Measurements from ENCODE around the gene SHISA2. TPM values are rescaled to one million over a fixed set of nuclear protein-coding genes. Genes with fewer than 3 reads are reported as not detected.

The SHISA2 gene
- polyA plus RNA-seq, 1 experiment = 0.02 TPM

DNA sequence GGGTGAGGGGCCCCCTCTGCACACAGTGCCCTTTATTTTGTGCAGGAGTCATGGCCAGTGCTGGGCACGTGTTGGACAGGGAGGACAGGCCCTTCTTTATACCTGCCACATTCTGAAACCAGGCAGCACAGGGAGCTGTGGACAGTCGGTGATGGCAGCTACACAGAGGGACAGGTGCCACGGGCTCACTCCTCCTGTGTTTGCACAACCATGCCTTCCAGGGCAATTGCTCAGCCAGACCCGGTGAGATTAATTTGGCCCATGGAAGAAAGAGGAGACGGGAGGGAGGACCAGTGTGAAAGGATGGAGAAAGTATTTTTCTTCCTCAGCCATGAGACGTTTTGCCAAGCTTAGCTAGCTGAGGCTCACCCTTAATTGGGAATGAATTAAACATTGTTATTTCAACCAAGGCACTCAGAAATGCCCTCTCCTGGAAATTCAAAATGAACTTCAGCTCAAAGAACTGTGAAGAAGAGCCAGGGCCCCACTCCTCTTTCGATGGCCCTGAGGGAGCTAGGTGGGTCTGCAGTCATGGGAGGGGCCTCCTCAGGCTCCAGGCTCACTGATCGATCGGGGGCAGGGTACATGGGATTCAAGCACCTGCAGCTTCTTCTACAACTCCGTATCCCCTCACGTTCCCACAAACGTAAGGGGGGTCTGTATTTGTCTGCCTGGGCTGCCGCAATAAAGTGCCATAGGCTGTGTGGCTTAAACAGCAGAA lies 41.2 kb downstream of the SHISA2 start:
- DNase-seq (ENCODE audit: low read depth, low spot score) = no peak
- Histone ChIP-seq H3K27me3 (ENCODE audit: control insufficient read depth, insufficient read depth, low read length) (no peaks in the 10 kb centered on the region), H3K4me3 (ENCODE audit: low read depth, low read length) (no peak overlapping the region), H3K9me3 (ENCODE audit: control insufficient read depth, insufficient read depth, low read length) (no peaks in the 10 kb centered on the region; the same call in 1 of the 2 replicates), H3K27ac (ENCODE audit: low read depth, low read length) (no peak overlapping the region)
- TF ChIP-seq, protein P1, sequence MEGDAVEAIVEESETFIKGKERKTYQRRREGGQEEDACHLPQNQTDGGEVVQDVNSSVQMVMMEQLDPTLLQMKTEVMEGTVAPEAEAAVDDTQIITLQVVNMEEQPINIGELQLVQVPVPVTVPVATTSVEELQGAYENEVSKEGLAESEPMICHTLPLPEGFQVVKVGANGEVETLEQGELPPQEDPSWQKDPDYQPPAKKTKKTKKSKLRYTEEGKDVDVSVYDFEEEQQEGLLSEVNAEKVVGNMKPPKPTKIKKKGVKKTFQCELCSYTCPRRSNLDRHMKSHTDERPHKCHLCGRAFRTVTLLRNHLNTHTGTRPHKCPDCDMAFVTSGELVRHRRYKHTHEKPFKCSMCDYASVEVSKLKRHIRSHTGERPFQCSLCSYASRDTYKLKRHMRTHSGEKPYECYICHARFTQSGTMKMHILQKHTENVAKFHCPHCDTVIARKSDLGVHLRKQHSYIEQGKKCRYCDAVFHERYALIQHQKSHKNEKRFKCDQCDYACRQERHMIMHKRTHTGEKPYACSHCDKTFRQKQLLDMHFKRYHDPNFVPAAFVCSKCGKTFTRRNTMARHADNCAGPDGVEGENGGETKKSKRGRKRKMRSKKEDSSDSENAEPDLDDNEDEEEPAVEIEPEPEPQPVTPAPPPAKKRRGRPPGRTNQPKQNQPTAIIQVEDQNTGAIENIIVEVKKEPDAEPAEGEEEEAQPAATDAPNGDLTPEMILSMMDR (IDR thresholded peaks at IDR 0.05; ENCODE audit: low read depth, low read length) = no peak
- CTCF ChIA-PET = interaction anchor here (0.6 kb wide), 1 partner anchor 439 kb away, joined by 3 read pairs; no protein-coding TSS in a partner anchor
- POLR2A ChIA-PET = no interaction called here

DNA sequence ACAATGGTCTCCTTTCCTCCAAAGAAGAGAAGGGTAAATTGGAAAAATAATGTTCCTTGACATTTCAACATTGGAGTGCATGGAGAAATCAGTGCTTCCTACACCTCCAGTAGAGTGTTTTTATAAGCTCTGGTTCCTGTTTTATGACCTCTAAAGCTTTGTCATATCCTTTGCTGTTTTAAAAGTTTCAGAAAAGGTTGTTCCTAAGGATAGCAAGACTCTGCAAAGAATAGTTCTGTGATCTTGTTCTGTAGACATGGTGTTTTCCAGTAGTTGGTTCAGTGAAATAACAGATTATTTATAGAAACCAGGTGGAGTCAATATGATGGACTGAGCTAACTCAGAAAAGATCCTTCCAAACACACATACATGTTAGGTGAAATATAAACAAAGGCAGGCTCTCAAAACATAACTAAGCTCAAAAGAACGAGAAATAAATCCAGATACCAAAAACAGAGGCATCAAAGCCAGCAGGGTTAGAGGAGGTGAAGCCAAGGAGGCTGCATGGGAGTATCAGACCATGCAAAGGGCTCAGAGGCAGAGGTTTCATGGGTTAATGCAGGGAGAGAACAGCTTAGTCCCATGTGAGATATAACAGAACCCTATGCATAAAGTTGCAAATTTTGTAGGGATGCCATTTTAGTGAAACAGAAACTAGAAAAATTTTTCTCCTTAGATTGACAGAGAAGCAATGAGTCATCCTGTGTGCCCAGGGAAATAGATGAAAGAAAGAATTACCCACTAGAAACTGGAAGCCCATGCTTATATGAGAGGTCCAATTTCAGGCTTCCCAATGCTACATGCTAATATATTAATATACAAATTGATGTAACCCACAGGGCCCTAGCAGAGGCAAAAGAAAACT lies 44.3 kb downstream of the SHISA2 start:
- POLR2A ChIA-PET = no interaction called here
- TF ChIP-seq, protein P1 (IDR thresholded peaks at IDR 0.05; ENCODE audit: low read depth, low read length) = no peak
- DNase-seq (ENCODE audit: low read depth, low spot score) = no peak

More for the DNA sequence above, 44.3 kb downstream of the SHISA2 start:
- no peak overlapping the region for H3K4me3 ChIP-seq (ENCODE audit: low read depth, low read length)
- H3K27ac ChIP-seq (ENCODE audit: low read depth, low read length) = no peak overlapping the region
- H3K27me3 ChIP-seq (ENCODE audit: control insufficient read depth, insufficient read depth, low read length) = no peaks in the 10 kb centered on the region
- CTCF ChIA-PET = no interaction called here
- no peaks in the 10 kb centered on the region; the same call in 1 of the 2 replicates for H3K9me3 ChIP-seq (ENCODE audit: control insufficient read depth, insufficient read depth, low read length)

Other genes with a start within 250 kb of the SHISA2 start
- gene RNF6, start 170.3 kb upstream of the SHISA2 start, polyA plus RNA-seq (2011; rRNA removed) = 30.5 and 42.5 TPM in 2 replicates
- 15.9 and 18.8 TPM in 2 replicates for gene CDK8, start 202.1 kb upstream of the SHISA2 start, polyA plus RNA-seq (2011; rRNA removed)